HFF-Myc (cell line): ENCODE data around the gene CDKAL1.

Source experiments
- DNase-seq: peaks from one replicate; pipeline ENCODE4 v3.0.0-alpha.2; 2011; ENCODE audit warnings: low read depth; ENCODE audit errors: extremely low read depth
- H3K4me3 ChIP-seq: replicated peaks from 2 replicates; pipeline ENCODE4 v1.5.1; 2011; ENCODE audit warnings: low read depth, mild to moderate bottlenecking, control low read depth, low read length
- CTCF ChIP-seq: IDR thresholded peaks from 2 replicates; pipeline ENCODE4 v1.5.1; 2012; ENCODE audit warnings: mild to moderate bottlenecking, low read depth, low read length, control low read depth; ENCODE audit errors: missing control alignments

The CDKAL1 gene

GRCh38 chr6:20835315-20836010 is 301.2 kb downstream of the CDKAL1 start:
- no peak for TF ChIP-seq CTCF

GRCh38 chr6:20837189-20837588 is 302.9 kb downstream of the CDKAL1 start:
- TF ChIP-seq CTCF, result no peak
- DNase-seq, result no peak

More at GRCh38 chr6:20835315-20836010, 301.2 kb downstream of the CDKAL1 start:
- no peak for DNase-seq
- H3K4me3 ChIP-seq, result no peak overlapping the region

GRCh38 chr6:20838113-20838512 is 303.9 kb downstream of the CDKAL1 start:
- no peak overlapping the region for H3K4me3 ChIP-seq
- DNase-seq, result no peak
- TF ChIP-seq CTCF, result no peak

More at GRCh38 chr6:20837189-20837588, 302.9 kb downstream of the CDKAL1 start:
- no peak overlapping the region for H3K4me3 ChIP-seq

- DNase-seq, result no peak
- H3K4me3 ChIP-seq, result no peak overlapping the region
- peak; percentile 10 for TF ChIP-seq CTCF
Measured at GRCh38 chr6:20839630-20840029, 305.4 kb downstream of the CDKAL1 start.

- no peak for DNase-seq
- TF ChIP-seq CTCF, result no peak
- no peak overlapping the region for H3K4me3 ChIP-seq
Measured at GRCh38 chr6:20840675-20841074, 306.4 kb downstream of the CDKAL1 start.

GRCh38 chr6:20841806-20842205 is 307.5 kb downstream of the CDKAL1 start:
- no peak overlapping the region for H3K4me3 ChIP-seq
- TF ChIP-seq CTCF, result no peak
- no peak for DNase-seq

- TF ChIP-seq CTCF, result no peak
- no peak overlapping the region for H3K4me3 ChIP-seq
- DNase-seq, result no peak
Measured at GRCh38 chr6:20845592-20845991, 311.3 kb downstream of the CDKAL1 start.
